Adipose tissue (tissue), 3 donors: ENCODE results near the gene SLC39A11. TPM values are rescaled to one million over a fixed set of nuclear protein-coding genes. Genes with fewer than 3 reads are reported as not detected.
"Not testable (repeated sequence)": the region's sequence is repeated elsewhere in the genome, so short reads cannot be mapped to it uniquely, and the experiment has no call there.

ENCODE experiments used
- H3K27ac ChIP-seq: one replicate; pipeline ENCODE4 v1.5.1; 2013; ENCODE audit warnings: low read depth, low read length
- WGBS, 3 donors: extraction: QIAGEN DNeasy Blood & Tissue Kit; methylation state at CpG; one replicate each; pipeline ENCODE4 v1.1.7; 2013; 5-methylcytosine and 5-hydroxymethylcytosine counted together
- polyA plus RNA-seq, 3 donors: library from polyadenylated mRNA; stranded (reverse); fragments of 200-250 nt; gene quantifications; one replicate each; pipeline ENCODE4 v1.2.3, GENCODE V29; 2013
- donor health status: healthy with polysubstance abuse.
- donor health status: Bipolar disorder and iron deficiency.
- donor health status: healthy.

SLC39A11 gene
- 10 to 100 TPM in 1 of 3 donors, 1 to 10 TPM in 2; 6.1 to 19.4 (median 7.6) TPM for polyA plus RNA-seq

DNA sequence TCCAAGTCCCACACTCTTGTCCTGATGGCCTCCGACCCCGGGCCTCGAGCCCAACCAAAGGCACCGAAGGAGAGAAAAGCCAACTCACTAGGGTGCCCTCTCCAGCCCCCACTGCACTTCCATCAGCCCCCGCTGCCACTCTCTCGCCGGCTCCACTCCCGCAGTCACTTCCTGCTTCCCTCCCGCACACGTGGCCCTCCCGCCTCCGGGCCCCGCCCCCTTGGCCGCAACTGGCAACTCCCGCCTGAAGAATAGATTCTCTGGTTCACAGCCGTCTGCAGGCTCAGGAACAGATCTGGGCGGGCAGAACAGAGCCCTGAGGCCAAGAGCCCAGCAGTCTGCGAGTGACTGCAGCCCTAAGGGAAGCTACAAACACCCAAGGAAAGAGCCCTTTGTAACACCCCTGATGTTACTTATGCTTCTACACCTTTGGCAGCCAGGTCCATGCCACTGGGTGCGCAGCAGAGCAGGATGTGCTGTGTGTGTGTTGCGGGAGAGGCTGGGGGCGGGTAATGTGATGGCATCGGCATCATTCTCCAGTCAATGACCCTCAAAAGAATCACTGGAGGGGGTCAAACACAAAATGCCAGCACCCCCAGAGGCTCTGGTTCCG, at the start of gene SLC39A11:
SLC39A11 (minus strand) TSS at position 166 of the 613 bp plus-strand sequence. CDS start 3,924 bp downstream, outside the sequence.
- H3K27ac ChIP-seq, result no peak within 1 kb of the TSS
- 10 to 13% (median 12%) methylated on average over 23 of the region's 23 CpGs for WGBS, 3 donors

DNA sequence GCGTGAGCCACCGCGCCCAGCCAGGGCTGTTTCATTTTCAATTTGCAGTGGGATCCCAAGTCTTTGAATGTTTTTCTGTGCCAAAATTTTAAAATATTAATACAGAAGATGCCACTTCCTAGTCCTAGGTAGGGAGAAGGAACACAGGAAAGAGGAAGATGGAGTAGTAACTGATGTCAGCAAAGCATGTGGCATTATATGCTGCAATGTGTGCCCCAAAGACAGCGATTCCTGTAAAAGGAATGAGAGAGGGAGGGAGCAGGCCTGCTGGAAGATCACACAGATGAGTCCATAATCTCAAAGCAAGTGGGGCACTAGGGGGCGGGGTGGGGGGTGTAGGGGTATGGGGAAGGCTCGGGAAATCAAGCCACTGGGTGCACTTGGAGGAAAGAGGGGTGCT, 48.9 kb upstream of the SLC39A11 start:
- no peak overlapping the region for H3K27ac ChIP-seq
- WGBS, 3 donors, result 80 to 83% (median 82%) methylated on average over 6 of the region's 6 CpGs

GRCh38 chr17:73140566-73140965, 48.1 kb upstream of the SLC39A11 start:
- H3K27ac ChIP-seq, result no peak overlapping the region
- WGBS, 3 donors, result 22 to 38% (median 36%) methylated on average over 5 of the region's 5 CpGs

DNA sequence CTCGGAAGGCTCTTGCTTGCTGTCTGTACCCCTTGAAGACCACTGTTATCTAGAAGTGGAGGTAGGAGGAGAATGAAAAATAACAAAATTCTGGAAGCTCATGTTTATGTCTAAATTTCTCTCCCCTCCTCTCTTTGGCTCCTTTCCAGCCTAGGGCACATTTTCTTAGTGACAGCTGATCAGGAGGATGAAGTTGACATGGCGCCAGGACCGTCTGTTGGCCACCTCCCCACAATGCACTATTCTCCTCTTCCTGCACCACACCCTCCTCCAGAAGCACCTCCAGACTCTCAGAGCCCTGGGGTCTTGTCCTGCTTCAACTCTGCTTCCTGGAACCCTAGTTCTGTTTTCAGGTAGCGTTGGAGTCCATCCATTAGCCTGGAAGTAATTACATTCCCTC, 46.8 kb upstream of the SLC39A11 start:
- H3K27ac ChIP-seq, result no peak overlapping the region
- 56 to 63% (median 60%) methylated on average over 4 of the region's 4 CpGs for WGBS, 3 donors

DNA sequence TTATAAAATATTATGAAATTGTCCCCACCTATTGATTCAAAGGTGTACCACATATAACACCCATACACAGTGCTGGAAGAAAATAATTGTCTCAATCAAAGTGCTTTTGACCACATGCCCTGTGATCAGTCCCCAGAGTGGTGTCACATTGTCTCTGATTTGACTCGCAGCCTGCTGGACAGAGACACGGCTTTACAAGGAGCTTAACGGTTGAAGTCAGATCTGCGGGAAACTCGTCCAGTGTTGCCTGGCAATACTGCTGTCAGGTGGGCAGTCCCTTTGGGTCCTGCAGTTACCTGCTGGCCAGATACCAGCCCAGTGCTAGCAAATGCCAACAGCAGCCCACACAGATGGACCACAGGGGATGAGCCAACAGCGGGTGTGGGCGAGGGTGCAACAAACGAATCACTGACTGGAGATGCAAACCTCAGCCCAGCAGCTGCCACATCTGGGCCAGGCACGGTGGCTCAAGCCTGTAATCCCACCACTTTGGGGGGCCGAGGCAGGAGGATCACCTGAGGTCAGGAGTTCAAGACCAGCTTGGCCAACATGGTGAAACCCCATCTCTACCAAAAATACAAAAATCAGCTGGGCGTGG, 46.2 kb upstream of the SLC39A11 start:
- H3K27ac ChIP-seq, result no peak overlapping the region
- 55 to 68% (median 62%) methylated on average over 11 of the region's 11 CpGs for WGBS, 3 donors

DNA sequence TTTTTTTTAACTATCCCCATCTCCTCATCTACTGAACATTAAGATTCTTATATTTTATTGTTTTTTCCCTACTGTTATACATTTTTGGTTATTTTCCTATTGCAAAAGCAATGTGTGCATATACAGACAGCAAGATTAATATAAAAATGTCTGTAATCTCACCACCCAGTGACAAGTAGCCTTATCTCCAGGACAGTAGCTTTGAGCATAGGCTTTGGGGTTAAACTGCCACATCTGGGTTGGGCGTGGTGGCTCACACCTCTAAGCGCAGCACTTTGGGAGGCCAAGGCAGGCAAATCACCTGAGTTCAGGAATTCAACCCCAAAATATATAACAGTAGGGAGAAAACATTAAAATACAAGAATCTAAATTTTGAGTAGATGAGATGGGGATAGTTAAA, 44.9 kb upstream of the SLC39A11 start:
- H3K27ac ChIP-seq, result no peak overlapping the region
- WGBS, 3 donors, result 93 to 94% (median 94%) methylated on average over 2 of the region's 2 CpGs

DNA sequence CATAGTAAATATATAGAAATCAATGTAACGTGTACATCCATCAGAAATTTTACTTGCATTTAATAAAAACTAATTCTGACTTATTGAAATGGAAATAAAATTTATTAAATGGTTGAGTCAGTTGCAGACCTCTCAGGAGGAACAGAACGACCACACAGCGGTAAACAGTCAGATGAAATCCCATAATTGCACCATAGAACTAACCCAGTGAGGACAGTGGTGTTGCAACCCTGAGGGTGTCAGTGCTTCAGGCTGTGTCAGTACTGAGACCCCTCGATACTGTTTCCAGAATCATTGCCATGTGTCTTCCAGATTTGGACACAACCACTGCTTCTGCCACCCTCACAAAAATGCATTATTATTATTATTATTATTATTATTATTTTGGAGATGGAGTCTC, 43.3 kb upstream of the SLC39A11 start:
- 63 to 84% (median 75%) methylated on average over 4 of the region's 4 CpGs for WGBS, 3 donors
- H3K27ac ChIP-seq, result no peak overlapping the region

DNA sequence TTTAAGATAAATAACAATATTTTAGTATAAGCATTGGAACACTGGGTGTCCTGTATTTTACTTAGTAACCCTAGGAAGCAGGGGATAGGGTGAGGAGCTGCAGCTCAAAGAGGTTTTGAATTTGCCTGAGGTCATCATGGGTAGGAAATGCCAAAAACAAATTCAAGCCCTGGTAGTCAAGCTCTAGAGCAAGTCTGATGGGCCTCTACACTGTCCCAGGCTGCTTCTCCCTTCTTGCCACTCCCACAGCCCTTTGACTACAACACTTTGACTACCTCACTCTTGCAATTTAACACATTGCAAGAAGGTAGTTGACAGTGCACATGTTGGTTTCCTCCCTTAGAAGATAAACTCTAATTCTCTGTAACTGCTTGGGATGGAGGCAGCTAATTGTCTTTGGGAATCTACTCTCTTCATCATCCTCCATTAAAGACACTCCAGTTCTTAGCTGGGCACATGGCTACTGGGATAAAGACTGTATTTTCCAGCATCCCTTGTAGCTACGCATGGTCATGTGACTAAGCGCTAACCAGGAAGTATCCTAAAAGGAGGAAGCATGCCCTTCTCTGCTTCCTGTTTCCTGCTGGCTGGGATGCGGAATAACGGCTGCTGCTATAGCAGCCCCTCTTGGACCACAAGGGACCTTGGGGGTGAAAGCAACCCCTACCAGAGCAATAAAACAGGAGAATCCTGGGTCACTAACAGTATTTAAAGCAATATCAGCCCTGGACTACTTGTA, 41.6 kb upstream of the SLC39A11 start:
- WGBS, 3 donors, result 26 to 66% (median 31%) methylated on average over 4 of the region's 4 CpGs
- H3K27ac ChIP-seq, result no peak overlapping the region

- no peak overlapping the region for H3K27ac ChIP-seq
- WGBS, 3 donors, result 66 to 72% (median 72%) methylated on average over 11 to 12 of the region's 12 CpGs
Measured at GRCh38 chr17:73132085-73132492, 39.6 kb upstream of the SLC39A11 start.

DNA sequence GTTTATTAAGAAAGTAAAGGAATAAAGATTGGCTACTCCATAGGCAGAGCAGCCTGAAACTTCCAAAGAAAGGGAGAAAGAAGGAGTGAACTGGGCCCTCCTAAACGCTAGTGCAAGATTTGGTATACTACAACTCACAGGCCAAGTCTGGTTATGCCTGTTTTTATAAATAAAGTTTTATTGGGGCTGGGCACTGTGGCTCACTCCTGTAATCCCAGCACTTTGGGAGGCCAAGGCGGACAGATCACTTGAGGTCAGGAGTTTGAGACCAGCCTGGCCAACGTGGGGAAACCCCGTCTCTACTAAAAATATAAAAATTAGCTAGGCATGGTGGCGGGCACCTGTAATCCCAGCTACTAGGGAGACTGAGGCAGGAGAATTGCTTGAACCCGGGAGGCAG, 39.0 kb upstream of the SLC39A11 start:
- H3K27ac ChIP-seq, result not testable (repeated sequence)
- 90 to 93% (median 91%) methylated on average over 6 of the region's 6 CpGs for WGBS, 3 donors

GRCh38 chr17:73130977-73131376, 38.5 kb upstream of the SLC39A11 start:
- no peak overlapping the region for H3K27ac ChIP-seq
- 79 to 89% (median 83%) methylated on average over 3 of the region's 3 CpGs for WGBS, 3 donors

GRCh38 chr17:73128496-73128895, 36.0 kb upstream of the SLC39A11 start:
- WGBS, 3 donors, result 55 to 89% (median 68%) methylated on average over 3 of the region's 3 CpGs

DNA sequence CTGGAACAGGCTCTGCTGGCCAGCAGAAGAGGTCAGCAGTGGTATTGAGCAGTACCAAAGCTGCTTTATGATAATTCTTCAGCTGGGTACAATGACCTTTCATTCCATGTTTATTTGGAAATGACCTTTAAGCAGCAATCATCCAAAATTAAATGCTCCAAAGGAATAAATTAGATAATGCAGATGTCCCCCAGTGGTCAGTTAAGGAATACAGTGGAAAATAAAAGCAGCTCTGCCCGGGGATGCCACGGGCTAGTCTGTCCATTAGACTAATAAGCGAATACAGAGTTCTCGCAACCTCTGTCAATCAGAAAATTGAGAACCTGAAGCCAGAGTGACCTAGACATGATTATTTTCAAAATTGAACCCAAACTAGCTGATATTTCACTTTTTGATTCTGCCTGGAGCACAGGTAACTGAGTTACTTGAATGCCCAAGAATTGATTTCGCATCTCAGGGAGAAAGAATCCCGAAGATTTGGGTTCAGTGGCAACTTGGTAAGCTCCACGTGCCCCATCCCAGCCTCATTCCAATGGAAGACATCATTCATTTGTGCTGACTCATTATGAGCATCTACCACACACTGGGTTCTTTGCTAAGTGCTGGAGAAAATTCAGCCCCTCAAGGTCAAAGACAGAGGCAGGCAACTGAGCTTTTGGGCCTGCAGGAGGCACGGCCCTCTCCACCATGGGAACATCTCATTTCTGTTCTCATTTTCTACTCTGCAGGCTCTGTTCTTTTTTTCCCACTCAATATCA, 34.4 kb upstream of the SLC39A11 start:
- no peak overlapping the region for H3K27ac ChIP-seq
- 77 to 88% (median 77%) methylated on average over 8 of the region's 8 CpGs for WGBS, 3 donors

More at GRCh38 chr17:73128496-73128895, 36.0 kb upstream of the SLC39A11 start:
- no peak overlapping the region for H3K27ac ChIP-seq

DNA sequence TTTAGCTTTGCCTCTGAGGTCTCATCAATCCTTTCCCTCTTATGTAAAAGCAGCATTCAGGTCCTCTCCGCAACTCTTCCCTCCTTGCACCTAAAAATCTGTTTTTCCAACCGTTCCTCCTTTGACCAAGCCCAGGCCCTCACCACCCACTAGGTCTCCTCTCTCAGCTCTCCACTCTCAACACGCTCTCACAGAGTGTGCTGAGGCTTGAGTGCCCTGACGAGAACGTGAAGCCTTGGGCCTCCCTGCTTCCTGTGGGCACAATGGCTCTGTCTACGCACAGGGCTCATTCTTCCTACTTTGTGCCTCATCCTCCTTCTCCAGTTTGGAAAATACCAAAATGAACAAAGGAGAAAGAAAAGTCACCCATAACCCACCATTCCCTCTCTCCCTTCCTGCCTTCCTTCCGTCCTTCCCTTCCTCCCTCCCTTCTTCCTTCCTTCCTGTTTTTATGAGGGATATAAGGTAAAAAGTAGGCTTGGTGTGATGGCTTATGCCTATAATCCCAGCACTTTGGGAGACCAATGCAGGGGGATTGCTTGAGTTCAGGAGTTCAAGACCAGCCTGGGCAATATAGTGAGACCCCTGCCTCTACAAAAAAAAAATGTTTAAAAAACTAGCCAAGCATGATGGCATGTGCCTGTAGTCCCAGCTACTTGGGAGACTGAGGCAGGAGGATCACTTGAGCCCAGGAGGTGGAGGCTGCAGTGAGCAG, 31.3 kb upstream of the SLC39A11 start:
- no peak overlapping the region for H3K27ac ChIP-seq
- 63 to 84% (median 67%) methylated on average over 7 of the region's 7 CpGs for WGBS, 3 donors

- no peak overlapping the region for H3K27ac ChIP-seq
- 74 to 93% (median 87%) methylated on average over 4 of the region's 4 CpGs for WGBS, 3 donors
Measured at GRCh38 chr17:73122953-73123605, 30.6 kb upstream of the SLC39A11 start.

GRCh38 chr17:73121506-73121905, 29.0 kb upstream of the SLC39A11 start:
- WGBS, 3 donors, result 82 to 86% (median 85%) methylated on average over 5 of the region's 5 CpGs
- no peak overlapping the region for H3K27ac ChIP-seq

DNA sequence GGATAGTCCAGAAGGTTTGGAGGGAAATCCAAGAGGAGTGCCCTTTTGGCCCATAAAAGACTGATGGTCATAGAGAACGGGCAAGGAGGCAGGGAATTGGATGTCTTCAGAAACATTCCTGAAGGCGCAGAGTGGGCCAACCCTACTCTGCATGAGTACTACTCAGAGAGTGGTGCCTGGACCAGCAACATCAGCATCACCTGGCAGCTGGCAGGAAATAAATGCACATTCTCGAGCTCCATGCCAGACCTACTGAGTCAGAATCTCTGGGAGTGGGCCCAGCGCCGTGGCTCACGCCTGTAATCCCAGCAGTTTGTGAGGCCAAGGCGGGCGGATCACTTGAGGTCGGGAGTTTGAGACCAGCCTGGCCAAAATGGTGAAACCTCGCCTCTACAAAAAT, 27.1 kb upstream of the SLC39A11 start:
- H3K27ac ChIP-seq, result no peak overlapping the region
- 90 to 92% (median 91%) methylated on average over 10 of the region's 10 CpGs for WGBS, 3 donors

GRCh38 chr17:73118951-73119391, 26.5 kb upstream of the SLC39A11 start:
- WGBS, 3 donors, result 54 to 73% (median 69%) methylated on average over 5 of the region's 5 CpGs
- no peak overlapping the region for H3K27ac ChIP-seq
